CD4-positive, CD25-positive, alpha-beta regulatory T cell (primary cell): ENCODE data around the gene FAM25C. TPM values are rescaled to one million over a fixed set of nuclear protein-coding genes. Genes with fewer than 3 reads are reported as not detected.
"Not testable (repeated sequence)": the region's sequence is repeated elsewhere in the genome, so short reads cannot be mapped to it uniquely, and the experiment has no call there.

Experiments
- ATAC-seq, 2 donors: fragments of 150-1000 bp; cut with Tn5 transposase; one replicate each; pipeline ENCODE4 v1.10.0; 2021; ENCODE audit warnings: low read depth in 2 of 2, moderate number of reproducible peaks in 2 of 2, moderate library complexity in 1 of 2
- DNase-seq, 3 donors: peaks; one replicate each; pipeline versions ENCODE4 v3.0.0 to v3.0.0-alpha.2; 2012 to 2022; ENCODE audit warnings: mixed read lengths in 1 of 3
- H3K27ac ChIP-seq: one replicate; pipeline ENCODE4 v1.7.0; 2013; ENCODE audit warnings: mild to moderate bottlenecking, low read length; ENCODE audit not compliant: insufficient read depth, poor library complexity, severe bottlenecking
- H3K27me3 ChIP-seq: one replicate; pipeline ENCODE4 v1.7.0; 2013; ENCODE audit warnings: low read length; ENCODE audit not compliant: control insufficient read depth, insufficient read depth
- H3K36me3 ChIP-seq: one replicate; pipeline ENCODE4 v1.7.0; 2013; ENCODE audit warnings: mild to moderate bottlenecking, low read length, moderate library complexity; ENCODE audit not compliant: control insufficient read depth, insufficient read depth
- H3K4me1 ChIP-seq: 2 replicates; pipeline ENCODE4 v1.7.0; 2013; ENCODE audit warnings: mild to moderate bottlenecking, low read length; ENCODE audit not compliant: insufficient read depth, control insufficient read depth, poor library complexity, severe bottlenecking
- H3K4me3 ChIP-seq: one replicate; pipeline ENCODE4 v1.7.0; 2013; ENCODE audit warnings: low read depth, mild to moderate bottlenecking, low read length, moderate library complexity
- H3K9me3 ChIP-seq, 2 experiments: 1 replicate in 1 of 2; 2 replicates in 1 of 2; pipeline ENCODE4 v1.7.0; 2013; ENCODE audit warnings: low read length in 2 of 2, mild to moderate bottlenecking in 1 of 2, moderate library complexity in 1 of 2; ENCODE audit not compliant: control insufficient read depth in 2 of 2
- H3K27ac Mint-ChIP-seq, 3 donors: one replicate each; pipeline ENCODE4 v1.8.0; 2020 to 2022; ENCODE audit warnings: mild to moderate bottlenecking in 3 of 3, mixed read lengths in 3 of 3, moderate library complexity in 2 of 3
- H3K27me3 Mint-ChIP-seq: one replicate; pipeline ENCODE4 v1.8.0; 2022; ENCODE audit warnings: mild to moderate bottlenecking, mixed read lengths
- H3K36me3 Mint-ChIP-seq: one replicate; pipeline ENCODE4 v1.8.0; 2020; ENCODE audit warnings: mixed read lengths
- H3K4me1 Mint-ChIP-seq, 4 donors: one replicate each; pipeline ENCODE4 v1.8.0; 2020 to 2022; ENCODE audit warnings: mixed read lengths in 4 of 4, mild to moderate bottlenecking in 1 of 4
- H3K4me3 Mint-ChIP-seq, 4 donors: one replicate each; pipeline ENCODE4 v1.8.0; 2020 to 2022; ENCODE audit warnings: mild to moderate bottlenecking in 4 of 4, mixed read lengths in 4 of 4, moderate library complexity in 3 of 4
- H3K9me3 Mint-ChIP-seq, 7 donors: one replicate each; pipeline ENCODE4 v1.8.0; 2020 to 2022; ENCODE audit warnings: mixed read lengths in 7 of 7, mild to moderate bottlenecking in 3 of 7, moderate library complexity in 2 of 7
- polyA plus RNA-seq, 4 donors: library from polyadenylated mRNA; unstranded; fragments of 300-500 nt; fragmentation: Illumina TruSeq; gene quantifications; one replicate each; pipeline ENCODE4 v1.2.3, GENCODE V29; 2021
- total RNA-seq: library from RNA; stranded (reverse); gene quantifications from one replicate; pipeline ENCODE4 v1.2.3, GENCODE V29; 2022

Gene FAM25C
- total and polyA plus RNA-seq, 5 donors from 2014 or later, result not detected

DNA sequence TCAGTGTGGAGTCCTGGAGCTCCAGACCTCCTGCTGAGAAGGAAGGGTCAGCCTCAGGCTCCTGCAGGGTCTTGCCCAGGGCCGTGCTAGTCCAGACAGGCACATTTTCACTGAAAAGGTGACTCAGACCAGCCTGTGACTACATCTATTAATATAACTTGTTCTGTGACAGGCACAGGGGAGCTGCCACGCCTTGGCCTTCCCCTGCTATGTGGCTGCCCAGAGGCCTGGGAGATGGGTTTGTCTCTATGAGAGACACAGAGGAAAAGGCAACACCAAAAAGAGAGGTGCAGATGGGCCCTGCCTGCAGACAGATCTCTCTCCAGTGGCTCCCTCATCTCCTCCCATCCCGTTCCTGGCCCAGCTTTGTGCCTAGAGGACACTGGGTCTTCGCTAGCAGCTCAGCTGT, 10.0 kb downstream of the FAM25C start:
- H3K9me3 Mint-ChIP-seq, H3K36me3 Mint-ChIP-seq, DNase-seq, H3K9me3 ChIP-seq, ATAC-seq, H3K4me1 Mint-ChIP-seq, H3K4me3 ChIP-seq, H3K27ac Mint-ChIP-seq, H3K27me3 ChIP-seq, H3K4me3 Mint-ChIP-seq, H3K27ac ChIP-seq, H3K27me3 Mint-ChIP-seq, H3K36me3 ChIP-seq, H3K4me1 ChIP-seq: not testable (repeated sequence)

DNA sequence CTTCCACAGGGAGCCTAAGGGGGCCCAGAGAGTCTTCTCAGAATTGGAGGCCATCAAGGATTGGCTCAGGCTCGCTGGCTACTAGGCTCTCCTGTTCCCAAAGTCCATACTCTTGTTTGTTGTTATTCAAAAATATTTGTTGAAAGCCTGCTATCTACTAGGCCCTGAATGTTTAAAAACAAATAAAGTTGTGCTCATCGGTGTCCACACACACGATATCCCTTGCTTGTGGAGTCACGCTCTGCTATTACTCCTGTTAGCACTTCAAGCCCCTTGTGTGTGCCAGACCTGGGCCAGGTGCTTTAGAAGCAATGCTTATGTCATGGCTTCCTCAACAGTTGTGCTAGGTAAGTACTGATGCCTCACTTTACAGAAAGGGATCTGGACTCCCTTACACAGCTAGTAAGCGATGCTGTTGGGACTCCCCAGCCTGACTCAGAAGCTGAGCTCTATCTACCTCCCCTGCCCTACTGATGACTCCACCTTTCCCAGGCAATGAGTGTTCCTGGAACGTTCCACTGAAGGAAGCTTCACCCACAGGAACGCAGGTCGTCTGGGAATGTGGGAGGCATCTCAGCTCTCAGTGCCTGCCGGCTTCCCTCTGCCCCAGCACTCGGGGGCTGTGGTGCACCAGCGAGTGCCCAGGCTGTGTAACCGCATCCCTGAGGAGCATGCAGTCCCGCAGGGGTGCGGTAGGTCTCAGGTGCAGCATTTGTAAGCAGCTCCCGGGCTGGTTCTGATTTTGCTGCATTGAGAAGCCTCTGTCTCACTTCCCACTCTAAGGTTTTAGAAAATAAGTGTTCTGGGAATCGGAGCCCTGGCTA, 10.7 kb downstream of the FAM25C start:
- not testable (repeated sequence) for H3K27me3 Mint-ChIP-seq, H3K4me3 Mint-ChIP-seq, H3K27me3 ChIP-seq, DNase-seq, H3K27ac ChIP-seq, H3K9me3 Mint-ChIP-seq, H3K4me1 Mint-ChIP-seq, ATAC-seq, H3K4me3 ChIP-seq, H3K4me1 ChIP-seq, H3K9me3 ChIP-seq, H3K36me3 Mint-ChIP-seq, H3K27ac Mint-ChIP-seq, H3K36me3 ChIP-seq

- H3K36me3 Mint-ChIP-seq, H3K36me3 ChIP-seq, H3K4me1 ChIP-seq, H3K9me3 Mint-ChIP-seq, H3K27me3 Mint-ChIP-seq, H3K4me3 Mint-ChIP-seq, H3K27me3 ChIP-seq, H3K4me1 Mint-ChIP-seq, DNase-seq, ATAC-seq, H3K9me3 ChIP-seq, H3K27ac Mint-ChIP-seq, H3K4me3 ChIP-seq, H3K27ac ChIP-seq: not testable (repeated sequence)
Measured at GRCh38 chr10:47987952-47988351, 11.6 kb downstream of the FAM25C start.

DNA sequence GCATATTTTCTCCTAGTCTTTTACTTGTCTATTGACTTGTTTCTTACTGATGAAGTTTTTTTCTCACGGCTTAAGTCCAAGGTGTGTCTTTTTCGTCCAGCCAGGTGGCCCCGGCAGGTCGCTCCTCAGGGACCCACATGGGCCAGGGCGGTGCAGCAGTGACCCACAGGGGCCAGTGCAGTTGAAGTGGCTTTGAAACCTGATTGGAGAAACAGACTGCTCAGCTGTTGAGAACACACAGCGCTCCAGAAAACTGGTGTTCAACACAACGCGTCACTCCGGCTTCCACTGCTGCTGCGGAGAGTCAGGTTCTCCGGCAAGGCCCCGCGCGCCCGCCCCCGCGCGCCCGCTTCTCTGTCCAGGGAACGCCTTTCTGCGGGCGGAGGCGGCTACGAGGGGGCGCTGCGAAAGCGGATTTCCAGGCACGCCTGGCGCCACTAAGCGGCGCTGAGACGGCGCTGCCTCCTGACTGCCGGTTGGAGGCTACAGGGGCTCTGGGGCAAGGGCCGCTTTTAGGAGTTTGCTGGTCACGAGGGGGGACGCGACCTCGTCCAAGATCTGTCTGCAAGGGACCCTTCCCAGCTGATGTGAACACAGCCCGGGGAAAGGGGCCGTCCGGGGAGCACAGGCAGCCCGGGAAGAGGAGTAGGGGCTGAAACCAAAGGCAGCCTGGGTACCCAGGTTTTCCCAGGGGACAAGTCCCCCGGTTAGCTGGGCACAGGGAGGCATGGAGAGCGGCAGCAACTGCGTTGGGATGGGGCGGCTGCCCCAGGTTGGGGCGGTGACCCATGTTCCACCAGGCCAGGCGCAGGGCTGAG, 13.0 kb downstream of the FAM25C start:
- not testable (repeated sequence) for H3K27ac ChIP-seq

GRCh38 chr10:47975409-47975808, 24.2 kb downstream of the FAM25C start:
- not testable (repeated sequence) for H3K36me3 ChIP-seq, H3K4me3 ChIP-seq, DNase-seq, H3K27me3 Mint-ChIP-seq, H3K27ac ChIP-seq, H3K27me3 ChIP-seq, H3K4me1 Mint-ChIP-seq, ATAC-seq, H3K9me3 Mint-ChIP-seq, H3K9me3 ChIP-seq, H3K36me3 Mint-ChIP-seq, H3K4me3 Mint-ChIP-seq, H3K4me1 ChIP-seq, H3K27ac Mint-ChIP-seq

More for the DNA sequence above, 13.0 kb downstream of the FAM25C start:
- not testable (repeated sequence) for H3K4me1 Mint-ChIP-seq, H3K4me3 ChIP-seq, H3K36me3 ChIP-seq, H3K4me3 Mint-ChIP-seq, H3K27me3 Mint-ChIP-seq, DNase-seq, H3K9me3 Mint-ChIP-seq, H3K9me3 ChIP-seq, H3K27ac Mint-ChIP-seq, H3K27me3 ChIP-seq, H3K36me3 Mint-ChIP-seq, H3K4me1 ChIP-seq
- peak; percentile 30 to 45 for ATAC-seq

DNA sequence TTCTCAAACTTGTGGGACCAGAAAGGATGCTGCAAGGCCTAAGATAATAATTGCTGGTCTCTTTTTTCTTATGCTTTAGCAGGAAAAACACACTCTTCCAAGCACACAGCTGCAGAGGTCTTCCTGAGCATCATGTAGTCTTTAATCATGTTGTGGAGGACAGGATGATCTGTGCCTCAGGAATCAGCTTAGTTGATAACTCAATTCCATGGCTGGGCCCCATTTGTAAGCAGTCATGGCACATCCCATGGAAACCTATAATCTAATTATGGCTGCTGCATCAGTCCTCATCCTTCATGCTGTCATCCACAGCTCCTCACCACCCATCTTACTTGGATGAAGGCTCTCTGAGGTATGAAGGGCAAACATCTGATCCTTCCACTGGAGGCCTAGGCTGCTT, 26.5 kb downstream of the FAM25C start:
- H3K27me3 Mint-ChIP-seq, H3K4me3 ChIP-seq, H3K27me3 ChIP-seq, H3K36me3 Mint-ChIP-seq, H3K36me3 ChIP-seq, H3K27ac Mint-ChIP-seq, H3K9me3 Mint-ChIP-seq, DNase-seq, H3K27ac ChIP-seq, H3K4me1 Mint-ChIP-seq, H3K4me3 Mint-ChIP-seq, H3K4me1 ChIP-seq, ATAC-seq, H3K9me3 ChIP-seq: not testable (repeated sequence)

DNA sequence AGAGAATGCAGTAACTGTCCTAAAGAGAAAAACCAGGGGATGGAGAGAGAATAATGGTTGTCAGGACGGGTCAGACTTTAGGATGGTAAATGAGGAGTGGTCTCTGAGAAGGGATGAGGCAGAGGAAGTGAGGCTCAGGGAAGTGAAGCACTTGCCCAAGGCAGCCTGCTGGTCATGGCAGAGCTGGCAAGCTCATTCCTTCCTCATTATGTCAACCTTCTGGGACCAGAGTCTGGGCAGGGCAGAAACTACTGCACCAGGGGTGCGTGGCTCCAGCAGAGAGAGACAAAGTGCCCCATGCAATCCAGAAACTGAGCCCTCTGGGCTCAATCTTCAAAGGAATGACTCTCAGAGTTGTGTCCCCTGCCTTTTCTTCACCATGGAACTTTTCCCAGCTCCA, 27.5 kb downstream of the FAM25C start:
- H3K27ac Mint-ChIP-seq, result not testable (repeated sequence)

GRCh38 chr10:47971598-47971997, 28.0 kb downstream of the FAM25C start:
- not testable (repeated sequence) for H3K9me3 ChIP-seq, H3K36me3 ChIP-seq, DNase-seq, H3K27me3 ChIP-seq, H3K4me3 ChIP-seq, H3K4me3 Mint-ChIP-seq, H3K27me3 Mint-ChIP-seq, H3K4me1 Mint-ChIP-seq, H3K27ac ChIP-seq, H3K9me3 Mint-ChIP-seq, H3K4me1 ChIP-seq, H3K36me3 Mint-ChIP-seq, H3K27ac Mint-ChIP-seq, ATAC-seq

More for the DNA sequence above, 27.5 kb downstream of the FAM25C start:
- not testable (repeated sequence) for DNase-seq, H3K4me3 ChIP-seq, H3K27me3 Mint-ChIP-seq, H3K4me3 Mint-ChIP-seq, H3K9me3 Mint-ChIP-seq, H3K27ac ChIP-seq, H3K27me3 ChIP-seq, H3K4me1 ChIP-seq, H3K9me3 ChIP-seq, H3K36me3 ChIP-seq, ATAC-seq, H3K36me3 Mint-ChIP-seq, H3K4me1 Mint-ChIP-seq
